ENCODE data around the gene SSBP3. TPM values are rescaled to one million over a fixed set of nuclear protein-coding genes. Genes with fewer than 3 reads are reported as not detected.
A peak's percentile ranks its signal among the peaks of the same experiment; 100 is the strongest.

SSBP3 gene
- total and polyA plus RNA-seq, 4 donors = 43.7 to 83.4 (median 65.8) TPM

GRCh38 chr1:54416435-54416834 lies 10.2 kb upstream of the SSBP3 start:
- Histone ChIP-seq H3K27ac (ENCODE audit: low read depth in 1 of 2, low read length in 2 of 2) (no peak overlapping the region), H3K36me3 (ENCODE audit: control insufficient read depth in 1 of 2, insufficient read depth in 2 of 2, low read length in 1 of 2) (no peaks in the 10 kb centered on the region), H3K4me1 (ENCODE audit: control insufficient read depth in 1 of 2, insufficient read depth in 2 of 2, low read length in 2 of 2) (no peaks in the 10 kb centered on the region), H3K4me3 (ENCODE audit: low read length in 2 of 2) (no peak overlapping the region), H3K27me3 (ENCODE audit: control insufficient read depth in 1 of 2, insufficient read depth in 2 of 2, low read length in 1 of 2) (no peaks in the 10 kb centered on the region), H3K9me3 (ENCODE audit: control insufficient read depth, low read length) (no peaks in the 10 kb centered on the region)
- intact Hi-C loops (cut with DNase I) = no loop called here
- WGBS, 2 donors = 85 to 93% methylated on average over 8 of the region's 8 CpGs
- DNase-seq (no peak), ATAC-seq (ENCODE audit: low FRiP score) (no peak)

- DNase-seq = no peak
- H3K27me3 ChIP-seq (ENCODE audit: control insufficient read depth in 1 of 2, insufficient read depth in 2 of 2, low read length in 1 of 2) = no peaks in the 10 kb centered on the region
- no peaks in the 10 kb centered on the region for H3K9me3 ChIP-seq (ENCODE audit: control insufficient read depth, low read length)
- no peak overlapping the region for H3K4me3 ChIP-seq (ENCODE audit: low read length in 2 of 2)
- no peak overlapping the region for H3K27ac ChIP-seq (ENCODE audit: low read depth in 1 of 2, low read length in 2 of 2)
- no peaks in the 10 kb centered on the region for H3K4me1 ChIP-seq (ENCODE audit: control insufficient read depth in 1 of 2, insufficient read depth in 2 of 2, low read length in 2 of 2)
- intact Hi-C loops (cut with DNase I) = no loop called here
- ATAC-seq (ENCODE audit: low FRiP score) = no peak
- WGBS, 2 donors = 67 to 71% methylated on average over 9 of the region's 9 CpGs
- H3K36me3 ChIP-seq (ENCODE audit: control insufficient read depth in 1 of 2, insufficient read depth in 2 of 2, low read length in 1 of 2) = no peaks in the 10 kb centered on the region
Observed at GRCh38 chr1:54415991-54416390, 9.8 kb upstream of the SSBP3 start.

GRCh38 chr1:54415533-54415932 lies 9.3 kb upstream of the SSBP3 start:
- no peaks in the 10 kb centered on the region for H3K27me3 ChIP-seq (ENCODE audit: control insufficient read depth in 1 of 2, insufficient read depth in 2 of 2, low read length in 1 of 2)
- DNase-seq (no peak), ATAC-seq (ENCODE audit: low FRiP score) (no peak)
- no peak overlapping the region for H3K4me3 ChIP-seq (ENCODE audit: low read length in 2 of 2)
- no peak overlapping the region for H3K27ac ChIP-seq (ENCODE audit: low read depth in 1 of 2, low read length in 2 of 2)
- WGBS, 2 donors = 96% methylated on average over 3 of the region's 3 CpGs
- H3K36me3 ChIP-seq (ENCODE audit: control insufficient read depth in 1 of 2, insufficient read depth in 2 of 2, low read length in 1 of 2) = no peaks in the 10 kb centered on the region
- intact Hi-C loops (cut with DNase I) = no loop called here
- H3K9me3 ChIP-seq (ENCODE audit: control insufficient read depth, low read length) = no peaks in the 10 kb centered on the region
- H3K4me1 ChIP-seq (ENCODE audit: control insufficient read depth in 1 of 2, insufficient read depth in 2 of 2, low read length in 2 of 2) = no peaks in the 10 kb centered on the region

GRCh38 chr1:54413732-54414131 lies 7.5 kb upstream of the SSBP3 start:
- no peak for DNase-seq
- Histone ChIP-seq H3K36me3 (ENCODE audit: control insufficient read depth in 1 of 2, insufficient read depth in 2 of 2, low read length in 1 of 2) (no peaks in the 10 kb centered on the region), H3K4me3 (ENCODE audit: low read length in 2 of 2) (no peak overlapping the region), H3K27ac (ENCODE audit: low read depth in 1 of 2, low read length in 2 of 2) (no peak overlapping the region), H3K27me3 (ENCODE audit: control insufficient read depth in 1 of 2, insufficient read depth in 2 of 2, low read length in 1 of 2) (no peaks in the 10 kb centered on the region), H3K9me3 (ENCODE audit: control insufficient read depth, low read length) (no peaks in the 10 kb centered on the region), H3K4me1 (ENCODE audit: control insufficient read depth in 1 of 2, insufficient read depth in 2 of 2, low read length in 2 of 2) (no peaks in the 10 kb centered on the region)
- no peak for ATAC-seq (ENCODE audit: low FRiP score)
- intact Hi-C loops (cut with DNase I) = loop anchor here in 1 of 2 donors (5.0 kb wide), 1 partner anchor 59 kb away; no protein-coding TSS in a partner anchor
- 90 to 95% methylated on average over 4 of the region's 4 CpGs for WGBS, 2 donors

GRCh38 chr1:54413295-54413694 lies 7.1 kb upstream of the SSBP3 start:
- no peak overlapping the region for H3K27ac ChIP-seq (ENCODE audit: low read depth in 1 of 2, low read length in 2 of 2)
- WGBS, 2 donors = 21 to 28% methylated on average over 2 of the region's 2 CpGs
- ATAC-seq (ENCODE audit: low FRiP score) (no peak), DNase-seq (peak in 1 of 2 donors; percentile 73)
- H3K4me1 ChIP-seq (ENCODE audit: control insufficient read depth in 1 of 2, insufficient read depth in 2 of 2, low read length in 2 of 2) = no peaks in the 10 kb centered on the region
- H3K9me3 ChIP-seq (ENCODE audit: control insufficient read depth, low read length) = no peaks in the 10 kb centered on the region
- no peak overlapping the region for H3K4me3 ChIP-seq (ENCODE audit: low read length in 2 of 2)
- no peaks in the 10 kb centered on the region for H3K36me3 ChIP-seq (ENCODE audit: control insufficient read depth in 1 of 2, insufficient read depth in 2 of 2, low read length in 1 of 2)
- intact Hi-C loops (cut with DNase I) = loop anchor here in 1 of 2 donors (5.0 kb wide), 1 partner anchor 59 kb away; no protein-coding TSS in a partner anchor
- no peaks in the 10 kb centered on the region for H3K27me3 ChIP-seq (ENCODE audit: control insufficient read depth in 1 of 2, insufficient read depth in 2 of 2, low read length in 1 of 2)

GRCh38 chr1:54410359-54410758 lies 4.2 kb upstream of the SSBP3 start:
- Histone ChIP-seq H3K27me3 (ENCODE audit: control insufficient read depth in 1 of 2, insufficient read depth in 2 of 2, low read length in 1 of 2) (no peaks in the 10 kb centered on the region), H3K4me1 (ENCODE audit: control insufficient read depth in 1 of 2, insufficient read depth in 2 of 2, low read length in 2 of 2) (peaks cover 0 to 2% of the 10 kb centered on the region in 2 donors), H3K27ac (ENCODE audit: low read depth in 1 of 2, low read length in 2 of 2) (no peak overlapping the region), H3K9me3 (ENCODE audit: control insufficient read depth, low read length) (no peaks in the 10 kb centered on the region), H3K36me3 (ENCODE audit: control insufficient read depth in 1 of 2, insufficient read depth in 2 of 2, low read length in 1 of 2) (no peaks in the 10 kb centered on the region), H3K4me3 (ENCODE audit: low read length in 2 of 2) (no peak overlapping the region)
- DNase-seq = no peak
- intact Hi-C loops (cut with DNase I) = loop anchor here in 1 of 2 donors (5.0 kb wide), 1 partner anchor 62 kb away; no protein-coding TSS in a partner anchor
- ATAC-seq (ENCODE audit: low FRiP score) = no peak
- WGBS, 2 donors = 91 to 93% methylated on average over 9 of the region's 9 CpGs

- Histone ChIP-seq H3K4me1 (ENCODE audit: control insufficient read depth in 1 of 2, insufficient read depth in 2 of 2, low read length in 2 of 2) (peaks cover 0 to 2% of the 10 kb centered on the region in 2 donors), H3K27ac (ENCODE audit: low read depth in 1 of 2, low read length in 2 of 2) (no peak overlapping the region), H3K4me3 (ENCODE audit: low read length in 2 of 2) (no peak overlapping the region), H3K9me3 (ENCODE audit: control insufficient read depth, low read length) (no peaks in the 10 kb centered on the region), H3K36me3 (ENCODE audit: control insufficient read depth in 1 of 2, insufficient read depth in 2 of 2, low read length in 1 of 2) (no peaks in the 10 kb centered on the region), H3K27me3 (ENCODE audit: control insufficient read depth in 1 of 2, insufficient read depth in 2 of 2, low read length in 1 of 2) (no peaks in the 10 kb centered on the region)
- WGBS, 2 donors = 88 to 94% methylated on average over 9 of the region's 9 CpGs
- ATAC-seq (ENCODE audit: low FRiP score) (no peak), DNase-seq (no peak)
- intact Hi-C loops (cut with DNase I) = loop anchor here (5.0 kb wide), 2 partner anchors 63 to 287 kb away; no protein-coding TSS in a partner anchor
Observed at GRCh38 chr1:54409156-54410142, 3.3 kb upstream of the SSBP3 start.

GRCh38 chr1:54408147-54409066 lies 2.2 kb upstream of the SSBP3 start:
- Histone ChIP-seq H3K4me1 (ENCODE audit: control insufficient read depth in 1 of 2, insufficient read depth in 2 of 2, low read length in 2 of 2) (peaks cover 0 to 2% of the 10 kb centered on the region in 2 donors), H3K36me3 (ENCODE audit: control insufficient read depth in 1 of 2, insufficient read depth in 2 of 2, low read length in 1 of 2) (no peaks in the 10 kb centered on the region), H3K9me3 (ENCODE audit: control insufficient read depth, low read length) (no peaks in the 10 kb centered on the region), H3K27ac (ENCODE audit: low read depth in 1 of 2, low read length in 2 of 2) (peak overlapping the region; percentile 58 to 84), H3K27me3 (ENCODE audit: control insufficient read depth in 1 of 2, insufficient read depth in 2 of 2, low read length in 1 of 2) (no peaks in the 10 kb centered on the region), H3K4me3 (ENCODE audit: low read length in 2 of 2) (no peak overlapping the region)
- ATAC-seq (ENCODE audit: low FRiP score) (no peak), DNase-seq (peak in 1 of 2 donors; percentile 61)
- intact Hi-C loops (cut with DNase I) = loop anchor here (5.0 kb wide), 1 partner anchor 286 kb away; no protein-coding TSS in a partner anchor
- 59 to 61% methylated on average over 9 of the region's 9 CpGs for WGBS, 2 donors

Measured in aorta (tissue), 5 donors.